ENCODE results near the gene SLC36A3.
A peak's percentile ranks its signal among the peaks of the same experiment; 100 is the strongest.

The SLC36A3 gene

DNA sequence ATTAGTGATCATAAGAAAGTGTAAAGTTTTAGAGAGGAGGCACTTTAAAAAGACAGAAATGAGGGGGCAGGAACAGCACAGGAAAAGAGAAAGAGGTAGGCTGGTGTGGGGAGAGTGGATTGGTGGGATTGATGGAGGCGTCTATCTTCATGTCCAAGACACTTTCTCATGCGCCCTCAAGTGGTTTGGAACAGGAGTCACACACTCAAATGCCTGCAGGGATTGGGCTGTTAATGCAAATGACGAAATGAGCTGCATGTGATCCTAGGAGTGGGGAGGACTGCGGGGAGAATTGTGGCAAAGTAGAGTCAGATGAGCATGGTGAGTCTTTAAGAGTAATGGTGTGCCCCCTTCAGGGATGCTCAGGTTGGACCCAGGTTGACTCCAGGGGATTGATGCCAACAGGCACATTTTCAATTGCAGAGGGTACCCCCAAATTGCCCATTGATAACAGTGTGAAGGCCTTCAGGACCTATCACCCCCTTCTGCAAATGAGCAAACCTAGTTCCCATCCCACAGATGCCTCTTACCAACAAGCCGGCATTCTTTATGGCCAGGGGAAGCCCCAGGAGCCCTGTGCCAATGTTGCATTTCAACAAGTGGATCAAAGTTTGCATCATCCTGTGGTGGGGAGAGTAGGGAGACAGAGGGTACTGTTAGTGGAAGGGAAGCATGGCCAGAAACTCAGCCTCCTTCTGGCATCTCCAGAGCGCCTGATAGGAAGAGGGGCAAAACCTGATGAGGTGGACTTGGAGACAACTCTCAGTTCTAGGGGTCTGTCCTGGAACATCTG lies 5.3 kb downstream of the SLC36A3 start:
- no peak for ATAC-seq
- no peak for DNase-seq

- ATAC-seq = no peak
- no peak for DNase-seq
Measured at GRCh38 chr5:151296974-151297373, 6.6 kb downstream of the SLC36A3 start.

GRCh38 chr5:151296478-151296830 lies 7.1 kb downstream of the SLC36A3 start:
- ATAC-seq = no peak
- DNase-seq = no peak

- no peak for ATAC-seq
- DNase-seq = no peak
Measured at GRCh38 chr5:151295791-151296477, 7.6 kb downstream of the SLC36A3 start.

DNA sequence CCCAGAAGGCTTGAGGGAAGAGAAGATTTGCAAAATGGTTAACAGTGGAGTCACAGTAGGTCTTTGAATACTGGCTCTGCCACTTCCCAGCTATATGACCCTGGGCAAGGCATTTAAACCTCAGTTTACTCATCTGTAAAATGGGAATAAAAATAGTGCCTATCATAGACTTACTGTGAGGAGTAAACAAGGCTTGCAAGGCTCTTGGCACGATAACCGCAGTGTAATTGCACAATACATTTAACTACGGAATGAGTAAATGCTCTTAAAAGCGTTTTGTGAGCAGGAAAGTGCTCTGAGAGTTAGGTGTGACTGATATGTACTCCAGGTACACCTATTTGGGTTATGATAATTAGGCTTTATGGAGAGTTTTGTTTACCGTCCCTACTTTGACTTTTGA lies 8.4 kb downstream of the SLC36A3 start:
- no peak for ATAC-seq

GRCh38 chr5:151293624-151294023 lies 9.9 kb downstream of the SLC36A3 start:
- no peak for DNase-seq
- ATAC-seq = no peak

More for the DNA sequence above, 8.4 kb downstream of the SLC36A3 start:
- no peak for DNase-seq

- DNase-seq (no peak), ATAC-seq (peak; percentile 36)
Measured at GRCh38 chr5:151288180-151288579, 15.4 kb downstream of the SLC36A3 start.

- DNase-seq = no peak
- no peak for ATAC-seq
Measured at GRCh38 chr5:151286246-151286645, 17.3 kb downstream of the SLC36A3 start.

- ATAC-seq (no peak), DNase-seq (no peak)
Measured at GRCh38 chr5:151285683-151286082, 17.9 kb downstream of the SLC36A3 start.

GRCh38 chr5:151284392-151284967 lies 19.1 kb downstream of the SLC36A3 start:
- ATAC-seq = no peak
- no peak for DNase-seq

DNA sequence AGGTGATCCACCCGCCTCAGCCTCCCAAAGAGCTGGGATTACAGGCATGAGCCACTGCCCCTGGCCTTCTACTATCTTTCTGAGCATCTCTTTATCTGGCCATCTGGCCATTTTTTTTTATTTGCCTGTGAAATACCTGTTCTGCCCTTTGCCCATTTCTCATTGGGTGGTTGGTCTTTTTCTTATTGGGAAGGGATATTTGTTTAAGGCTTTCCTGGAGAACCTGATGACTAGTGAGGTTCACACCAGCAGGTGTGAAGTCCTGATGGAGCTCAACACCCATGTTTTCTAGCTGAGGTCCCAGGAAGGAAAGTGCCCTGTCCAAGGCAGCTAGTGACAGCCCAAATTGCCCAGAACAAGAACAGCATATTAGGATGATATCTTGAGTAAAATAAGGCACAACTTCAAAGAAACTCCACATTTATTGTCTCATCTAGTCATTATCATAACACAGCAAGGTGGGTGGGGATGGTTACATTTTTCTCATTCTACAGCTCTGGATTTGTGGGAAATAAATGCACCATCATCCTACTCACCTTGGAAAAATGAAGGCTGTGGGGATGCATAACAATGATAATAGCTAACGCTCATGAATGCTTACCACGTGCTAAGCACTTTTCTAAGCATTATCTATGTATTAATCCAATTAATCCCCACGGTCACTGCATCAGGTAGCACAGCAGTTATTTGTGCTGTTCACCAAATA lies 20.3 kb downstream of the SLC36A3 start:
- DNase-seq = no peak
- ATAC-seq = no peak

- no peak for DNase-seq
- ATAC-seq = no peak
Measured at GRCh38 chr5:151281001-151281639, 22.4 kb downstream of the SLC36A3 start.

DNA sequence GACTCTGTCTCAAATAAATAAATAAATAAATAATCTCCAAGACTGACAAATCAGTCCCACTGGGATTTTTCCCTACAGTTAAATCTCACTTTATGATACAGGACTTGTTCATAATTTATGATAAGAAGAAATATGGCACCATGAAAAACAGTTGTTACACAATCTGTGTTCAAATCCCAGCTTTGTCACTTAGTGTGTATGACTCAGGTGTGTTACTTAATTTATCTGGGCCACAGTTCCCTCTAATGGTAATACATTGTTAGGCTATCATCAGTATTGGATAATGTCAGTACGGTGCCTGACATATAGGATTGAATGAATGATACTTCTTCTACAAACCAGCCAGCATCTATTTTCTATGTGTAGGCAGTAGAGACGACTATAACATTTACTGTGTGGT lies 23.1 kb downstream of the SLC36A3 start:
- DNase-seq (no peak), ATAC-seq (no peak)

DNA sequence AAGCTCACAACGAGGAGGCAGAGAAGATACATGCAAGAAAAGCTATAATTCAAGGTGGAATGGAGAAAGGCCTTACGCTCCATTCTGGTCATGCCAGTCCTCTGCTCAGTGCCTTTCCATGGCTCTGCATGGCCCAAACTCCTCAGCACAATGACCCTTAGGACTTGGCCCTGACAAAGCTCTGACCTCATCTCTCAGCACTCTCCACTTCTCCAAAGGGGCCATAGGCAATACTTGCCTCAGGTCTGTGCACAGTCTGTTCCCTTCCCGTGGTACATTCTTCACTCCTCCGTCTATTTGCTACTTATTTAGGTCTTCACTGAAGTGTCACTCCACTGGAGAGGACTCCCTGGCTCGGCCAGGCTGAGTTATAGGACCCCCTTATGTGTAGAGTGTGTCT lies 24.7 kb downstream of the SLC36A3 start:
- ATAC-seq (no peak), DNase-seq (no peak)

DNA sequence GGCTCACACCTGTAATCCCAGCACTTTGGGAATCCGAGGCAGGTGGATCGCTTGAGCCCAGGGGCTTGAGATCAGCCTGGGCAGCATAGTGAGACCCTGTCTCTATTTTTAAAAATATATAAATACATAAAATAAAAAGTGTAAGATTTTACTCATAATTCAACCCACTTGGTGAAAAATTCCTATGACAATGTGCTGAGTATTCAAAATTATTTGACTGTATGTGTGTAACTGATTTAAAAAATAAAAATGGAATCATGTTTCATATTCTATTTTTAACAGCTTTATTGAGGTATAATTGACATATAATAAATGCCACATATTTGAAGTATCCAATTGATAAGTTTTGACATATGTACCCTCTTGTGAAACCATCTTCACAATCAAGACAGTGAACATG lies 27.8 kb downstream of the SLC36A3 start:
- ATAC-seq (no peak), DNase-seq (no peak)

DNA sequence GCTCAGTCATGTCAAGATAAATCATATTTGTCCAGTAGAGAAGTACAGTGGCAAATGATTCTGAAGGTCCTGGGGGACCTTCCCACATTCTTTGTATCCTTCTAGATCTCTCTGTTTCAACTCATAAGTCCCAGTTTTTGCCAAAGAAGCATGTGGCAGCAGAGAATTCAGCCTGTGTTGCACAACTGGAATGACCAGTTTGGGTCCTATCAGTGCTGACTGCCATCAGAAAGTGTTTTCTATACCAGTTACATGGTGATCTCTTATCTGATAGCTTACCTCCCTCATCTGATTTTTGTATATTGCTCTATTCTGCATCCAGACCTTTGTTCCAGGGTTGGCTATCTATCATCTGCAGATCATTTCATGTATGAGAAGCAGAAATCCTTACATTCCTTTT lies 28.9 kb downstream of the SLC36A3 start:
- DNase-seq = no peak
- no peak for ATAC-seq

DNA sequence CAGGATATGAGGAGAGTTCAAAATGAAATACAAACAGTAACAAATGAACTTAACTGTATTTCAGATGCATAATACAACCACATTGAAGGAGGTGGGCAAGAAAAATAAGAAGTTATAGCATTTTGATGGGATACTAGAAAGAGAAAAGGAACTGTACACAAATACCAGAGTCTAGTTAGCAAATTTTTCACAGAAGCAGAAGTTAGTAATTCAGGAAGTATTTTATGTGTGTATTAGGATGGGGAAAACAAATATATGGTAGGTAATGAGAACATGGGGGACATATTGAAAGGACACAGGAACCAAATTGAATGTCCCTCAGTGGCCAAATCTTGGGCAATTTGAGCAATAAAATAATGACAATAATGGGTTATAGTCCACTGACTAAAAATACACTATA lies 32.2 kb downstream of the SLC36A3 start:
- DNase-seq (no peak), ATAC-seq (no peak)

GRCh38 chr5:151270599-151270998 lies 33.0 kb downstream of the SLC36A3 start:
- ATAC-seq (peak; percentile 94), DNase-seq (no peak)

DNA sequence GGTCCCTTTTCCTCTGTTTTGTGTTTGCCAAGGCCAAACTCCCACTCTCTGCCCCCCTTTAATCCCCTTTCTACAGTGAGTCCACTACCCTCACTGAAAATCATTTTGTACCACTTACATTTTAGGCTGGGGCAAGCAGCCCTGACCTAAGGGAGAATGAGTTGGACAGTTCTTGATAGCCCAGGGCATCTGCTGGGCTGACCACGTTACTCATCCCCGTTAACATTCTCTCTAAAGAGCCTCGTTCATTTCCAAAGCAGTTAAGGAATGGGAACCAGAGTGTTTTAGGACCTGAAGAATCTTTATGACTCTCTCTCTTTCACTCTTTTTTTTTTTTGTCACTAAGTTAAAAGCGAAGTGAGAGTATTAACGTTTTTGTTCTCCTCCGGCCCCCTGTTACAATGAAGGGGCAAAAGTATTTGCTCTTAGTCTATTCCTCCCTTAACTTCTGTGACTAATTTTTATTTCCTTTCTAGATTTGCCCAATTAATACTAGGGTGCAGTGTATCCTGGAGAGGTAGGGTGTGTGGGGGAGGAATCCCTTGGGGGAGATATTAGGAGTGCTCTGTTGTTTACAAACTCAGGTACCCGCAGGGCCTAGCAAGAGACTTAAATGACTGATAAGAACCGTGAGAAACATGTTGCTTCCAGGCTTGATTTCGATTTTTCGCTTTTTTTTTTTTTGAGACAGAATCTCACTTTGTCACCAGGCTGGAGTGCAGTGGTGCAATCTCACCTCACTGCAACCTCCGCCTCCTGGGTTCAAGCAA lies 35.9 kb downstream of the SLC36A3 start:
- DNase-seq (no peak), ATAC-seq (no peak)

- peak; percentile 90 for ATAC-seq
- DNase-seq = no peak
Measured at GRCh38 chr5:151264113-151264512, 39.5 kb downstream of the SLC36A3 start.

GRCh38 chr5:151262532-151262931 lies 41.0 kb downstream of the SLC36A3 start:
- no peak for ATAC-seq
- DNase-seq = no peak

GRCh38 chr5:151259931-151260330 lies 43.6 kb downstream of the SLC36A3 start:
- no peak for ATAC-seq
- DNase-seq = no peak
